ENCODE measurements around the gene ESR2.

Gene ESR2

GRCh38 chr14:64035143-64035542, 259.0 kb downstream of the ESR2 start:
- Mint-ChIP-seq H3K27ac (no peak overlapping the region), H3K9me3 (peaks cover 23% of the 10 kb centered on the region), H3K4me1 (peaks cover 15% of the 10 kb centered on the region), H3K4me3 (no peak overlapping the region), H3K27me3 (ENCODE audit: low read depth, poor library complexity) (no peaks in the 10 kb centered on the region), H3K36me3 (ENCODE audit: low read depth) (peaks cover 59% of the 10 kb centered on the region)
- DNase-seq = no peak
- TF ChIP-seq CTCF (IDR thresholded peaks at IDR 0.05) = no peak

All from nephron progenitor cell (in vitro differentiated cells).